GM21526 (cell line): ENCODE data around the gene PTK6.

Source experiments
- ATAC-seq: cut with Tn5 transposase; IDR thresholded peaks from one replicate; pipeline ENCODE4 v1.9.1; 2021; ENCODE audit warnings: moderate library complexity; ENCODE audit not compliant: unreplicated experiment, low FRiP score

Gene PTK6

DNA sequence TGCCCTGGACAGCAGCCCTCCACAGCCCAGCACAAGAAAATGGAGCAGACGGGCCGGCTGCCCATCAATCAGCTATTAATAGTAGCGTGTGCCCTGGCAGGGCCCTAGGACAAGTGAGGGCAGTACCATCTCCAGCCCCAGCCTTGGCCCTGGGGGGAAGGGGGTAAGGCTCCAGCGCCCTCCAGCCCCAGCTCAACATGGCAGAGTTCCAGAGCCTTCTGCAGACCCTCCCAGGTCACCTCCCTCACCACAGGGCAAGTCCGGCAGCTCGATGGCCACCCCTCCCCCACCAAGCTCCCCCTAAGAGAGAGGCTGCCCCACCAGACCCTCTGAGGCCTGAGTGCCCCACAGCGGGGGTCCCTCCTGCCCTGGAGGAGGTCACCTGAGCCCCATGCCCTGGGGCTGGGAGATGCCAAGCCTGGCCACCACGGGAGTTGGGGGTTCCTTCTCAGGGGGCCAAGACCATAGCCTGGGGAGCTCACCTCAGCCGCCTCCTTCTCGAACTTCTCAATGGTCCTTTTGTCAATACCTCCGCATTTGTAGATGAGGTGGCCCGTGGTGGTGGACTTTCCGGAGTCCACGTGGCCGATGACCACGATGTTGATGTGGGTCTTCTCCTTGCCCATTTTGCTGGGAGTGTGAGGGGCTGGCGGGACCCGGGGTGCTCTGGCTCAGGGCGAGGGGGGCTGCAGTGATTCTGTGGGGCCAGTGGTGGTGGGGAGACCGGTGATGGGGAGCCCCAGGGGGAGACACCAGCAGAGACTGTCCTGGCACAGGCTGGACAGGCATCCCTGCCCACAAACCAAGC, 39.8 kb downstream of the PTK6 start:
- ATAC-seq: no peak

- ATAC-seq: no peak
Observed at GRCh38 chr20:63496596-63497120, 40.5 kb downstream of the PTK6 start.

DNA sequence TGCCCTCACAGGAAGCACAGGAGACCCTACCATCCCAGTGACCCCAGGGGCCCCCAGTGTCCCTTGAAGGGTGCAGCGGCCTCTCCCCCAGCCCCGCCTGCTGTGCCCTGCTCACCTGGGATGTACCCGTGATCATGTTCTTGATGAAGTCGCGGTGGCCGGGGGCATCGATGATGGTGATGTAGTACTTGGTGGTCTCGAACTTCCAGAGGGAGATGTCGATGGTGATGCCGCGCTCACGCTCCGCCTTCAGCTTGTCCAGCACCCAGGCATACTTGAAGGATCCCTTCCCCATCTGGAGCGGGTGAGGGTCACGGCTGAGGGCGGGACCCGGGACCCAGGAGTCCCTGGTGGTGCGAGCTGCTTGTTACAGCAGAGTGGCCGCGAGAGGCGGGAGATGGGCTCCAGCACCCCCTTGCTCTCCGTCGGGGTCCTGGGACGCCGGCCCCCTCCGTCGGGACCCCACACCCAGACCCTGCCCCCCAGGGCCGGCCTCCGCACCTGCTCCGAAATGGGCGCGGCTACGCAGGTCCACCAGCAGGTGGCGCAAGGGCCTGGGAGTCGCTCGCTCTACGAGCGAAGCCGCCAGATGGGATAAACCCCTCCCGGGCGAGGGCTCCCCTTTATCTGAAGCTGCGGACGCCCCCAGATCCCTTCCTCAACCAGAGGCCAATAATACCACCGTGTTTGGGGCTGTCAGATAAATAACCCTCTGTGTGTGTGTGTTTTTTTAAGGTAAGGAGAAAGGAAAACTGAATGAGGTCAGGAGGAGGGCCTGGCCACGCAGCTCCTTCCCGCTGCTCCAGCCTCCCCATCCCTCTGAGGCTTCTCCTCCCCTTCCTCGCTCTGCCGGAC, 41.2 kb downstream of the PTK6 start:
- no peak for ATAC-seq

- no peak for ATAC-seq
Observed at GRCh38 chr20:63495167-63495720, 41.9 kb downstream of the PTK6 start.

- ATAC-seq: no peak
Observed at GRCh38 chr20:63494420-63495166, 42.6 kb downstream of the PTK6 start.

GRCh38 chr20:63494084-63494419, 43.1 kb downstream of the PTK6 start:
- ATAC-seq: no peak

- ATAC-seq: no peak
Observed at GRCh38 chr20:63493563-63494020, 43.6 kb downstream of the PTK6 start.

DNA sequence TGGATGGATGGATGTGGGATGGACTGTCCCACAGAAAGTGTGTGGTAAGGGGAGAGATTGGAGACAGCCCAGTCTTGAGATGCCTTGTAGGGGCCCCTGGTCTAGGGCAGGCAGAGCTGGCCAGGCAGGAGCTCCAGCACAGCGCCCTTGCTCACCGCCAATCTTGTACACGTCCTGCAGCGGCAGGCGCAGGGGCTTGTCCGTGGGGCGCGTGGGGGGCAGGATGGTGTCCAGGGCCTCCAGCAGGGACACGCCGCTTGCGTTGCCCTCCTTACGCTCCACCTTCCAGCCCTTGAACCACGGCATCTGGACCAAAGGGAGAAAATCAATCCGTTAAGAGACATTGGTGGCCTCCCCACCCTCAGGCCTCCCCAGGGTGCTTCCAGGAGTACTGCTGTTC, 44.2 kb downstream of the PTK6 start:
- no peak for ATAC-seq

GRCh38 chr20:63492518-63492917, 44.7 kb downstream of the PTK6 start:
- ATAC-seq: no peak

DNA sequence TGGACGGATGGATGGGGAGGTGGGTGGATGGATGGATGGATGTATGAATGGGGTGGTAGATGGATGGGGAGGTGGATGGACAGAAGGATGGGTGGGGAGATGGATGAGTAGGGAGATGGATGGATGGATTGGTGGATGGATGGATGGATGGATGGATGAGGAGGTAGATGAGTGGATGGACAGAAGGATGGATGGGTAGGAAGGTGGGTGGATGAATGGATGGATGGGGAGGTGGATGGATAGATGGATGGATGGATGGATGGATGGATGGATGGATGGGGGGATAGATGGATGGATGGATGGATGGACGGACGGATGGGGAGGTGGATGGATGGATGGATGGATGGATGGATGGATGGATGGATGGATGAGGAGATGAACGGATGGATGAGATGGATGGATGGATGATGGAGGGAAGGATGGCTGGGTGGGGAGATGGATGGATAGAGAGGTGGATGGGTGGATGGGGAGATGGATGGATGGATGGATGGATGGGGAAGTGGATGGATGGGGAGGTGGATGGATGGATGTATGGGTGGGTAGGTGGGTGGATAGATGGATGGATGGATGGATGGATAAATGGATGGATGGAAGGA, 45.4 kb downstream of the PTK6 start:
- no peak for ATAC-seq

DNA sequence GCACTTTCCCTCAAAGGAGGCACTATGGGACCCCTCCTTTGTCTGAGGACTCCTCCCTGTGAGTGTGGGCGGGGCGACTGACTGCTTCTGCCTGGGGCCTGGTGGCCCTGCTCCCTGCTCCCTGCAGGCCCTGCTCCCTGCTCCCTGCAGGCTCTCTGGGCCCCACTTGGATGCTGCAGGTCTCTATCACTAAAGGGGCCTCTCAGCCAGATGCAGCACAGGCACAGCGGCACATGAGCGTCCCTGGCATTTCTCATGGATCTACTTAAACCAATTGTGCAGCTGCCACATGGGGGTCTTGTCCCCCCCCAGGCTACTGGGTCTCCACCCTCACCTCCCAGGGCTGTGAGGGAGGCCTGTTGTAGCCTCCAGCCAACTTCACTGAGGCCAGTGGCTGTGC, 46.1 kb downstream of the PTK6 start:
- ATAC-seq: no peak

GRCh38 chr20:63490416-63490815, 46.8 kb downstream of the PTK6 start:
- no peak for ATAC-seq

GRCh38 chr20:63488315-63489251, 48.6 kb downstream of the PTK6 start:
- no peak for ATAC-seq

DNA sequence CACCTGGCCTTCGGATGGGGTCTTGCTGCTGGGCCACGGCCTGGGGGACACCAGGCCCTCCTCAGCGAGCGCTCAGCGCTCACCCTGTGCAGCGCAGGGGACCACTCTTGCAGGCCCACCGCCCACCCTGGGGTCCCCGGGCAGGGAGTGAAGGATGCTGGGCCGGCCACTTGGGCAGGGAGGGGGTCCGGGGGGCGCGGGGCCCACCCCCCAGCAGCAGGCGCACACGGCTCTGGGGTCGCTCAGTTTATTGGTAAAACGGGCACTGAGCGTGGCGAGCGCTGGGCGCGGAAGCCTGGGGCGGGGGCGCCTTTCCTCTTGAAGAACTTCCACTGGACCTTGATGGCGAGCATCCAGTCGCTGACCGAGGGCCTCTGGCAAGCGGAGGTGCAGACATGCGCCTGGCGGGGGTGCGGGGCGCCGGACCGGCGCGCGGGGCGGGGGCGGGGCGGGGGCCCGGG, 49.4 kb downstream of the PTK6 start:
- no peak for ATAC-seq

GRCh38 chr20:63487116-63487764, 49.9 kb downstream of the PTK6 start:
- no peak for ATAC-seq

DNA sequence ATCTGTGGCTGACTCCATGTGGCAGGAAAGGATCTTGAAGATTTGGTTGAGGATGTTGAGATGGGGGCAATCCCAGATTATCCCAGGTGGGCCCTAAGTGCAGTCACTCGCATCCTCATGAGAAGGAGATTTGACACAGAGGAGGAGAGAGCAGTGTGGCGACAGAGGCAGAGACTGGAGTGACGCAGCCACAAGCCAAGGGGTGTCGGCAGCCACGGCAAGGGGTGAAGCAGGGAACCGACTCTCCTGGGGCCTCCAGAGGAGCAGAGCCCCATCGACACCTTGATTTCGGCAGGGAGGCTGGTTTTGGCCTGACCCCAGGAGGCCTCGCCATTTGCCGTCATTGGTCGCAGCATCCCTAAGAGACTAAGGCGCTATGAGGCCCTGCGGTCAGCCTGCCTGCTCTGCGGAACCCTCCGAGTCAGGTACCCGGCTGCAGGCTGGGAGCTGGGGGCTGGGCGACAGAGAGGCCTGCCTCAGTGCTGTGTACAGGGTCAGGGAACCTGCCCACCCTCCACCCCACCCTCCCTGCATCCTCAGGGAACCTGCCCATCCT, 50.8 kb downstream of the PTK6 start:
- no peak for ATAC-seq

- ATAC-seq: no peak
Observed at GRCh38 chr20:63484651-63485403, 52.3 kb downstream of the PTK6 start.
